Fibroblast of lung (primary cell): Measurements from ENCODE around the gene CGB2. TPM values are rescaled to one million over a fixed set of nuclear protein-coding genes. Genes with fewer than 3 reads are reported as not detected.
A peak's percentile ranks its signal among the peaks of the same experiment; 100 is the strongest.
"Not testable (repeated sequence)": the region's sequence is repeated elsewhere in the genome, so short reads cannot be mapped to it uniquely, and the experiment has no call there.

ENCODE experiments used
- DNase-seq, 2 donors: peaks; one replicate each; pipeline versions ENCODE4 v3.0.0 to v3.0.0-alpha.2; 2010; ENCODE audit warnings: low read depth in 2 of 2
- H2AFZ ChIP-seq: 2 replicates; pipeline ENCODE4 v1.5.1; 2012; ENCODE audit warnings: low read length, control low read depth, inconsistent platforms
- H3K27ac ChIP-seq: 2 replicates; pipeline ENCODE4 v1.5.1; 2011; ENCODE audit warnings: low read length, control low read depth; ENCODE audit not compliant: insufficient read depth
- H3K27me3 ChIP-seq: 2 replicates; pipeline ENCODE4 v1.5.1; 2011; ENCODE audit warnings: mild to moderate bottlenecking, low read length; ENCODE audit not compliant: control insufficient read depth, insufficient read depth
- H3K36me3 ChIP-seq: 2 replicates; pipeline ENCODE4 v1.5.1; 2011; ENCODE audit warnings: low read length; ENCODE audit not compliant: control insufficient read depth, insufficient read depth
- H3K4me1 ChIP-seq: 2 replicates; pipeline ENCODE4 v1.5.1; 2011; ENCODE audit warnings: low read length; ENCODE audit not compliant: control insufficient read depth, insufficient read depth; ENCODE audit errors: extremely low read depth
- H3K4me2 ChIP-seq: 2 replicates; pipeline ENCODE4 v1.5.1; 2011; ENCODE audit warnings: low read length, control low read depth; ENCODE audit not compliant: insufficient read depth; ENCODE audit errors: extremely low read depth
- H3K4me3 ChIP-seq, 4 experiments: fragments of 200-600 bp in 1 of 4; sonication (generic) in 1 of 4; replicated peaks in 1 of 4; 2 replicates each; pipeline ENCODE4 v1.5.1; 2011 to 2016; ENCODE audit warnings: low read length in 4 of 4, low read depth in 3 of 4, mild to moderate bottlenecking in 3 of 4, control low read depth in 2 of 4, inconsistent platforms in 1 of 4, mixed read lengths in 1 of 4; ENCODE audit not compliant: insufficient read depth in 1 of 4; ENCODE audit errors: control extremely low read depth in 1 of 4
- H3K79me2 ChIP-seq: 2 replicates; pipeline ENCODE4 v1.5.1; 2012; ENCODE audit warnings: mild to moderate bottlenecking, low read length, inconsistent platforms; ENCODE audit not compliant: control insufficient read depth, insufficient read depth
- H3K9ac ChIP-seq: 2 replicates; pipeline ENCODE4 v1.5.1; 2011; ENCODE audit warnings: mild to moderate bottlenecking, low read length, control low read depth; ENCODE audit not compliant: insufficient read depth
- H3K9me3 ChIP-seq: 2 replicates; pipeline ENCODE4 v1.5.1; 2012; ENCODE audit warnings: low read depth, low read length; ENCODE audit not compliant: control insufficient read depth, insufficient read depth
- H4K20me1 ChIP-seq: 2 replicates; pipeline ENCODE4 v1.5.1; 2011; ENCODE audit warnings: low read length; ENCODE audit not compliant: control insufficient read depth, insufficient read depth; ENCODE audit errors: extremely low read depth
- CTCF ChIP-seq, 2 donors: IDR thresholded peaks in 1 of 2; conservative IDR thresholded peaks in 1 of 2; 1 replicate in 1 of 2; 2 replicates in 1 of 2; pipeline ENCODE4 v1.5.1; 2011 to 2012; ENCODE audit warnings: low read length in 2 of 2, control low read depth in 1 of 2, inconsistent platforms in 1 of 2, low read depth in 1 of 2, mild to moderate bottlenecking in 1 of 2
- EZH2 ChIP-seq: IDR thresholded peaks from 2 replicates; pipeline ENCODE4 v1.5.1; 2012; ENCODE audit warnings: low read length, control low read depth, mild to moderate bottlenecking; ENCODE audit errors: missing control alignments
- polyA plus RNA-seq, 2 donors: library from polyadenylated mRNA; depleted of rRNA in 1 of 2; stranded (reverse) in 1 of 2; unstranded in 1 of 2; fragments of >200 nt; gene quantifications; 2 replicates each; pipeline ENCODE4 v1.2.1, GENCODE V29; 2011 to 2012; ENCODE audit warnings: missing spikeins in 1 of 2
- total RNA-seq: library from RNA; depleted of rRNA; stranded (reverse); fragments of >200 nt; gene quantifications from 2 replicates; pipeline ENCODE4 v1.2.1, GENCODE V29; 2014

CGB2 gene
- total and polyA plus RNA-seq, 2 donors (not counting 1 experiment from before 2014, with no cell fraction given): not detected

GRCh38 chr19:49039736-49040135 lies 8.0 kb downstream of the CGB2 start:
- not testable (repeated sequence) for H3K4me1 ChIP-seq, H3K4me2 ChIP-seq, H3K9ac ChIP-seq, H3K79me2 ChIP-seq, H3K4me3 ChIP-seq, H3K27me3 ChIP-seq, H4K20me1 ChIP-seq, H3K9me3 ChIP-seq, H3K36me3 ChIP-seq, H3K27ac ChIP-seq, DNase-seq, H2AFZ ChIP-seq

- no peaks in the 10 kb centered on the region for H3K27me3 ChIP-seq
- no peaks in the 10 kb centered on the region for H3K79me2 ChIP-seq
- no peak overlapping the region for H2AFZ ChIP-seq
- no peaks in the 10 kb centered on the region for H4K20me1 ChIP-seq
- H3K27ac ChIP-seq: no peak overlapping the region
- no peaks in the 10 kb centered on the region for H3K4me1 ChIP-seq
- peak in 1 of 2 donors; percentile 71 for DNase-seq
- no peaks in the 10 kb centered on the region for H3K9me3 ChIP-seq
- H3K9ac ChIP-seq: no peak overlapping the region
- no peak overlapping the region for H3K4me3 ChIP-seq
- no peak overlapping the region for H3K4me2 ChIP-seq
- TF ChIP-seq EZH2 (no peak), CTCF (conservative IDR thresholded peaks at IDR 0.05 in 1 of 2, IDR thresholded peaks at IDR 0.05 in 1 of 2; ENCODE audit: low read depth in 1 of 2, low read length in 2 of 2) (no peak)
- no peaks in the 10 kb centered on the region for H3K36me3 ChIP-seq
Measured at GRCh38 chr19:49042177-49042576, 10.5 kb downstream of the CGB2 start.

GRCh38 chr19:49042666-49043065 lies 11.0 kb downstream of the CGB2 start:
- not testable (repeated sequence) for H2AFZ ChIP-seq, H3K27me3 ChIP-seq, H3K4me2 ChIP-seq, H3K9ac ChIP-seq, H3K9me3 ChIP-seq, H3K4me1 ChIP-seq, H3K36me3 ChIP-seq, H3K4me3 ChIP-seq, H3K79me2 ChIP-seq, H3K27ac ChIP-seq, DNase-seq, H4K20me1 ChIP-seq

- not testable (repeated sequence) for H2AFZ ChIP-seq, H4K20me1 ChIP-seq, H3K9ac ChIP-seq, H3K4me2 ChIP-seq, H3K27me3 ChIP-seq, DNase-seq, H3K79me2 ChIP-seq, H3K27ac ChIP-seq, H3K9me3 ChIP-seq, H3K36me3 ChIP-seq, H3K4me3 ChIP-seq, H3K4me1 ChIP-seq
Measured at GRCh38 chr19:49043548-49043947, 11.9 kb downstream of the CGB2 start, which contains the start of gene CGB5. TSS of gene CGB5 (plus strand) at chr19:49043848. CDS start at chr19:49044210, 362 bp downstream.

- not testable (repeated sequence) for H3K27me3 ChIP-seq, H3K79me2 ChIP-seq, H3K4me2 ChIP-seq, H2AFZ ChIP-seq, DNase-seq, H3K4me3 ChIP-seq, H3K9ac ChIP-seq, H3K27ac ChIP-seq, H3K9me3 ChIP-seq, H3K4me1 ChIP-seq, H4K20me1 ChIP-seq, H3K36me3 ChIP-seq
Measured at GRCh38 chr19:49049011-49049410, 17.3 kb downstream of the CGB2 start, which contains the start of gene CGB8. TSS of gene CGB8 (minus strand) at chr19:49049111. CDS start at chr19:49048739, 372 bp downstream.

GRCh38 chr19:49049834-49050233 lies 18.1 kb downstream of the CGB2 start:
- not testable (repeated sequence) for H3K4me3 ChIP-seq, DNase-seq, H3K27me3 ChIP-seq, H3K27ac ChIP-seq, H3K4me1 ChIP-seq, H3K4me2 ChIP-seq, H3K36me3 ChIP-seq, H3K9me3 ChIP-seq, H3K9ac ChIP-seq, H3K79me2 ChIP-seq, H4K20me1 ChIP-seq, H2AFZ ChIP-seq
